ENCODE results near the gene EPGN.

The EPGN gene

GRCh38 chr4:74319470-74319869 is 11.2 kb downstream of the EPGN start:
- CTCF ChIA-PET = interaction anchor here (0.5 to 4.8 kb wide), 12 partner anchors 13 to 785 kb away, joined by 3 to 32 read pairs (median 4); no protein-coding TSS in a partner anchor
- no peaks in the 10 kb centered on the region for H3K36me3 ChIP-seq (ENCODE audit: control insufficient read depth in 2 of 2, insufficient read depth in 1 of 2, low read length in 2 of 2)
- no peak overlapping the region for H3K27ac ChIP-seq (ENCODE audit: extremely low read depth, low read depth, low read length)
- TF ChIP-seq SALL2 (tag by site-specific recombination; IDR thresholded peaks at IDR 0.05; ENCODE audit: borderline replicate concordance) (no peak), BCL11B (tag by site-specific recombination; IDR thresholded peaks at IDR 0.05; ENCODE audit: low read depth) (no peak), ZNF175 (tag by site-specific recombination; IDR thresholded peaks at IDR 0.05) (no peak), ZNF654 (tag by site-specific recombination; IDR thresholded peaks at IDR 0.05; ENCODE audit: low read depth) (no peak), SP3 (tag by site-specific recombination; IDR thresholded peaks at IDR 0.05) (no peak), ZNF513 (tag by site-specific recombination; IDR thresholded peaks at IDR 0.05) (no peak), ZSCAN30 (tag by site-specific recombination; IDR thresholded peaks at IDR 0.05) (no peak), WT1 (tag by site-specific recombination; IDR thresholded peaks at IDR 0.05) (no peak), ZEB2 (tag by site-specific recombination; IDR thresholded peaks at IDR 0.05) (no peak), ZNF514 (tag by site-specific recombination; IDR thresholded peaks at IDR 0.05) (no peak), MZF1 (tag by site-specific recombination; IDR thresholded peaks at IDR 0.05; ENCODE audit: borderline replicate concordance) (no peak)
- TF ChIP-seq, protein P1, sequence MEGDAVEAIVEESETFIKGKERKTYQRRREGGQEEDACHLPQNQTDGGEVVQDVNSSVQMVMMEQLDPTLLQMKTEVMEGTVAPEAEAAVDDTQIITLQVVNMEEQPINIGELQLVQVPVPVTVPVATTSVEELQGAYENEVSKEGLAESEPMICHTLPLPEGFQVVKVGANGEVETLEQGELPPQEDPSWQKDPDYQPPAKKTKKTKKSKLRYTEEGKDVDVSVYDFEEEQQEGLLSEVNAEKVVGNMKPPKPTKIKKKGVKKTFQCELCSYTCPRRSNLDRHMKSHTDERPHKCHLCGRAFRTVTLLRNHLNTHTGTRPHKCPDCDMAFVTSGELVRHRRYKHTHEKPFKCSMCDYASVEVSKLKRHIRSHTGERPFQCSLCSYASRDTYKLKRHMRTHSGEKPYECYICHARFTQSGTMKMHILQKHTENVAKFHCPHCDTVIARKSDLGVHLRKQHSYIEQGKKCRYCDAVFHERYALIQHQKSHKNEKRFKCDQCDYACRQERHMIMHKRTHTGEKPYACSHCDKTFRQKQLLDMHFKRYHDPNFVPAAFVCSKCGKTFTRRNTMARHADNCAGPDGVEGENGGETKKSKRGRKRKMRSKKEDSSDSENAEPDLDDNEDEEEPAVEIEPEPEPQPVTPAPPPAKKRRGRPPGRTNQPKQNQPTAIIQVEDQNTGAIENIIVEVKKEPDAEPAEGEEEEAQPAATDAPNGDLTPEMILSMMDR (tag by site-specific recombination; IDR thresholded peaks at IDR 0.05) = no peak
- TF ChIP-seq, protein P2, sequence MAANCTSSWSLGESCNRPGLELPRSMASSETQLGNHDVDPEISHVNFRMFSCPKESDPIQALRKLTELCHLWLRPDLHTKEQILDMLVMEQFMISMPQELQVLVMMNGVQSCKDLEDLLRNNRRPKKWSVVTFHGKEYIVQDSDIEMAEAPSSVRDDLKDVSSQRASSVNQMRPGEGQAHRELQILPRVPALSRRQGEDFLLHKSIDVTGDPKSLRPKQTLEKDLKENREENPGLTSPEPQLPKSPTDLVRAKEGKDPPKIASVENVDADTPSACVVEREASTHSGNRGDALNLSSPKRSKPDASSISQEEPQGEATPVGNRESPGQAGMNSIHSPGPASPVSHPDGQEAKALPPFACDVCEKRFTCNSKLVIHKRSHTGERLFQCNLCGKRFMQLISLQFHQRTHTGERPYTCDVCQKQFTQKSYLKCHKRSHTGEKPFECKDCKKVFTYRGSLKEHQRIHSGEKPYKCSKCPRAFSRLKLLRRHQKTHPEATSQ (tag by site-specific recombination; IDR thresholded peaks at IDR 0.05) = no peak
- TF ChIP-seq, protein P3, sequence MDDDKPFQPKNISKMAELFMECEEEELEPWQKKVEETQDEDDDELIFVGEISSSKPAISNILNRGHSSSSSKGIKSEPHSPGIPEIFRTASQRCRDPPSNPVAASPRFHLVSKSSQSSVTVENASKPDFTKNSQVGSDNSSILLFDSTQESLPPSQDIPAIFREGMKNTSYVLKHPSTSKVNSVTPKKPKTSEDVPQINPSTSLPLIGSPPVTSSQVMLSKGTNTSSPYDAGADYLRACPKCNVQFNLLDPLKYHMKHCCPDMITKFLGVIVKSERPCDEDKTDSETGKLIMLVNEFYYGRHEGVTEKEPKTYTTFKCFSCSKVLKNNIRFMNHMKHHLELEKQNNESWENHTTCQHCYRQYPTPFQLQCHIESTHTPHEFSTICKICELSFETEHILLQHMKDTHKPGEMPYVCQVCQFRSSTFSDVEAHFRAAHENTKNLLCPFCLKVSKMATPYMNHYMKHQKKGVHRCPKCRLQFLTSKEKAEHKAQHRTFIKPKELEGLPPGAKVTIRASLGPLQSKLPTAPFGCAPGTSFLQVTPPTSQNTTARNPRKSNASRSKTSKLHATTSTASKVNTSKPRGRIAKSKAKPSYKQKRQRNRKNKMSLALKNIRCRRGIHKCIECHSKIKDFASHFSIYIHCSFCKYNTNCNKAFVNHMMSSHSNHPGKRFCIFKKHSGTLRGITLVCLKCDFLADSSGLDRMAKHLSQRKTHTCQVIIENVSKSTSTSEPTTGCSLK (tag by site-specific recombination; IDR thresholded peaks at IDR 0.05) = no peak
- H3K4me1 ChIP-seq (ENCODE audit: control insufficient read depth, insufficient read depth, low read length) = no peaks in the 10 kb centered on the region
- H3K4me3 ChIP-seq (ENCODE audit: low read depth, low read length) = no peak overlapping the region
- POLR2A ChIA-PET = no interaction called here
- H3K9me3 ChIP-seq (ENCODE audit: control insufficient read depth, insufficient read depth, low read depth, low read length) = no peaks in the 10 kb centered on the region

GRCh38 chr4:74320559-74321118 is 12.4 kb downstream of the EPGN start:
- H3K27ac ChIP-seq (ENCODE audit: extremely low read depth, low read depth, low read length) = no peak overlapping the region
- TF ChIP-seq MZF1 (tag by site-specific recombination; IDR thresholded peaks at IDR 0.05; ENCODE audit: borderline replicate concordance) (no peak), REPIN1 (tag by site-specific recombination; IDR thresholded peaks at IDR 0.05; ENCODE audit: low read depth) (no peak), ZNF664 (tag by site-specific recombination; IDR thresholded peaks at IDR 0.05) (no peak), ZNF624 (tag by site-specific recombination; IDR thresholded peaks at IDR 0.05) (no peak), ZNF544 (tag by site-specific recombination; IDR thresholded peaks at IDR 0.05) (no peak), ZFHX2 (tag by site-specific recombination; conservative IDR thresholded peaks at IDR 0.05) (peak; percentile 24; the same call in 1 of the 2 replicates), ZNF202 (tag by site-specific recombination; IDR thresholded peaks at IDR 0.05; ENCODE audit: borderline replicate concordance) (no peak), ZNF510 (tag by site-specific recombination; IDR thresholded peaks at IDR 0.05; ENCODE audit: insufficient replicate concordance) (no peak), ZNF114 (tag by site-specific recombination; IDR thresholded peaks at IDR 0.05) (no peak), ZNF777 (tag by site-specific recombination; IDR thresholded peaks at IDR 0.05; ENCODE audit: borderline replicate concordance) (no peak), ZNF350 (tag by site-specific recombination; IDR thresholded peaks at IDR 0.05) (no peak), EGR2 (tag by site-specific recombination; IDR thresholded peaks at IDR 0.05; ENCODE audit: low read depth) (peak; percentile 21; the same call in 1 of the 2 replicates), TCF7L2 (IDR thresholded peaks at IDR 0.05; ENCODE audit: borderline replicate concordance, low read depth, low read length) (peak; percentile 75; the same call in 1 of the 2 replicates), ZBTB21 (tag by site-specific recombination; IDR thresholded peaks at IDR 0.05) (no peak), ZFP3 (tag by site-specific recombination; IDR thresholded peaks at IDR 0.05; ENCODE audit: low read depth) (no peak), ZNF335 (tag by site-specific recombination; conservative IDR thresholded peaks at IDR 0.05) (peak; percentile 35; the same call in 1 of the 2 replicates), SP7 (tag by site-specific recombination; IDR thresholded peaks at IDR 0.05) (no peak)

More at GRCh38 chr4:74320559-74321118, 12.4 kb downstream of the EPGN start:
- Histone ChIP-seq H3K4me3 (ENCODE audit: low read depth, low read length) (no peak overlapping the region), H3K4me1 (ENCODE audit: control insufficient read depth, insufficient read depth, low read length) (no peaks in the 10 kb centered on the region), H3K36me3 (ENCODE audit: control insufficient read depth in 2 of 2, insufficient read depth in 1 of 2, low read length in 2 of 2) (no peaks in the 10 kb centered on the region), H3K9me3 (ENCODE audit: control insufficient read depth, insufficient read depth, low read depth, low read length) (no peaks in the 10 kb centered on the region)
- CTCF ChIA-PET = interaction anchor here (0.5 to 4.8 kb wide), 27 partner anchors 8 to 1236 kb away, joined by 3 to 32 read pairs (median 3); no protein-coding TSS in a partner anchor
- POLR2A ChIA-PET = no interaction called here

Data from HEK293 (cell line).